LoVo (cell line): ENCODE results near the gene NAA10.

Source experiments
- DNase-seq: peaks from one replicate; pipeline ENCODE4 v3.0.0-alpha.2; 2016; ENCODE audit warnings: low spot score

NAA10 gene

DNA sequence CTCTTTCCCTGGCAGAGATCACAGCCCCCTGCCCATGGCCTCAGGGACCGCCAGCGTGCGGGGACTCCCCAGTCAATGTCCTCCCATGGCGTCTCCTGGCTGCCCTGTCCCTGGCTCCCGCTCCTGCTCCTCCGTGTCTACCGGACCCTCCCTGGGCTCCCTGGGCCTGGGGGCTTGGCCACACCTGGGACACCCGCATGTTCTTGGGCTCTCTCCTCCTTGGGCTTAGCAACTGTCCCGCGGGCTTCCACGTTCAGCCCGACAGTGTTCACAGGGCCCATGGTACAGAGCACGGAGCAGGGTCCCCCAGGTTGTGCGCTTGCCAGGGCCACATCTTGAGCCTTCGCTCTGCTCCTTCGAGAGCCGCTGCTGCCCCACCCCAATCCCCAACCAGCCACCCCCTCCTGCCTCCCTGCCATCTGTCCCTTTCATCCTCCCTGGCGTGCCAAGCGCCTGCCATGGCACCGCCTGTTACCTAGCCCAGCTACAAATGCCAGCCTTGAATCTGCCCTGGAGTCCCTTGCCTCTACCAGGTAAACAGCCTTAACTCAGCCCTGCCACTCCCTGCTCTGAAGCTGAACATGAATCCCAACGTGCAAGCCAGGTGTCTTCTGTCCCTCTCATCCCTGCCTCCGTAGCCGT, 26.5 kb downstream of the NAA10 start:
- no peak for DNase-seq

DNA sequence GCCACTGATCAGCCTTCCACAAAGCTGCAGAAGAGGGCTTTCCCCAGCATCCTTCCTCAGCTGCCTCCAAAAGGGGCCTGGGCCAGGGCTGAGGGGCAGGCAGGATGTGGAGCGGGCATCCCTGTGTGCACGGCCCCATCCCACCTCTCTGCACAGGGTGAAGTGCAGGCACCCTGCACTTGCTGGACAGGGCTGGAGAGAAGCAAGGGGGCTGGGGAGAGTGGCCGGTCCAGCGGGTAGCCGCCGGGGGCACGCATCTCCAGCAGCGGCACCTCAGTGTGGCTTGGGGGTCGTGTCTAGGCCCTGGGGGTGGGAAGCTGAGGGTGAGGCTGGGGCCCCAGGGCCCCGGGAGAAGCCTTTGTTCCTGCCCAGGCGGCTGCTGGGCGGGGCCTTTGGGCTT, 27.4 kb downstream of the NAA10 start:
- no peak for DNase-seq

DNA sequence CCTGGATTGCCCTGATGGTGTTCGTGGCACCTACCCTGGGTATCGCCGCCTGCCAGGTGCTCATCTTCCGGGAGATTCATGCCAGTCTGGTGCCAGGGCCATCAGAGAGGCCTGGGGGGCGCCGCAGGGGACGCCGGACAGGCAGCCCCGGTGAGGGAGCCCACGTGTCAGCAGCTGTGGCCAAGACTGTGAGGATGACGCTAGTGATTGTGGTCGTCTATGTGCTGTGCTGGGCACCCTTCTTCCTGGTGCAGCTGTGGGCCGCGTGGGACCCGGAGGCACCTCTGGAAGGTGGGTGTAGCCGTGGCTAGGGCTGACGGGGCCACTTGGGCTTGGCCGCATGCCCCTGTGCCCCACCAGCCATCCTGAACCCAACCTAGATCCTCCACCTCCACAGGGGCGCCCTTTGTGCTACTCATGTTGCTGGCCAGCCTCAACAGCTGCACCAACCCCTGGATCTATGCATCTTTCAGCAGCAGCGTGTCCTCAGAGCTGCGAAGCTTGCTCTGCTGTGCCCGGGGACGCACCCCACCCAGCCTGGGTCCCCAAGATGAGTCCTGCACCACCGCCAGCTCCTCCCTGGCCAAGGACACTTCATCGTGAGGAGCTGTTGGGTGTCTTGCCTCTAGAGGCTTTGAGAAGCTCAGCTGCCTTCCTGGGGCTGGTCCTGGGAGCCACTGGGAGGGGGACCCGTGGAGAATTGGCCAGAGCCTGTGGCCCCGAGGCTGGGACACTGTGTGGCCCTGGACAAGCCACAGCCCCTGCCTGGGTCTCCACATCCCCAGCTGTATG, 28.5 kb downstream of the NAA10 start:
- DNase-seq, result no peak

DNA sequence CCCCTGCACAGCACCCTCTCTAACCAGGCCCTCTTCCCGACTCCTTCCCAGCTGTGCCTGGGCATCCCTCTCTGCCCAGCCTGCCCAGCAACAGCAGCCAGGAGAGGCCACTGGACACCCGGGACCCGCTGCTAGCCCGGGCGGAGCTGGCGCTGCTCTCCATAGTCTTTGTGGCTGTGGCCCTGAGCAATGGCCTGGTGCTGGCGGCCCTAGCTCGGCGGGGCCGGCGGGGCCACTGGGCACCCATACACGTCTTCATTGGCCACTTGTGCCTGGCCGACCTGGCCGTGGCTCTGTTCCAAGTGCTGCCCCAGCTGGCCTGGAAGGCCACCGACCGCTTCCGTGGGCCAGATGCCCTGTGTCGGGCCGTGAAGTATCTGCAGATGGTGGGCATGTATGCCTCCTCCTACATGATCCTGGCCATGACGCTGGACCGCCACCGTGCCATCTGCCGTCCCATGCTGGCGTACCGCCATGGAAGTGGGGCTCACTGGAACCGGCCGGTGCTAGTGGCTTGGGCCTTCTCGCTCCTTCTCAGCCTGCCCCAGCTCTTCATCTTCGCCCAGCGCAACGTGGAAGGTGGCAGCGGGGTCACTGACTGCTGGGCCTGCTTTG, 29.2 kb downstream of the NAA10 start:
- DNase-seq, result no peak

DNA sequence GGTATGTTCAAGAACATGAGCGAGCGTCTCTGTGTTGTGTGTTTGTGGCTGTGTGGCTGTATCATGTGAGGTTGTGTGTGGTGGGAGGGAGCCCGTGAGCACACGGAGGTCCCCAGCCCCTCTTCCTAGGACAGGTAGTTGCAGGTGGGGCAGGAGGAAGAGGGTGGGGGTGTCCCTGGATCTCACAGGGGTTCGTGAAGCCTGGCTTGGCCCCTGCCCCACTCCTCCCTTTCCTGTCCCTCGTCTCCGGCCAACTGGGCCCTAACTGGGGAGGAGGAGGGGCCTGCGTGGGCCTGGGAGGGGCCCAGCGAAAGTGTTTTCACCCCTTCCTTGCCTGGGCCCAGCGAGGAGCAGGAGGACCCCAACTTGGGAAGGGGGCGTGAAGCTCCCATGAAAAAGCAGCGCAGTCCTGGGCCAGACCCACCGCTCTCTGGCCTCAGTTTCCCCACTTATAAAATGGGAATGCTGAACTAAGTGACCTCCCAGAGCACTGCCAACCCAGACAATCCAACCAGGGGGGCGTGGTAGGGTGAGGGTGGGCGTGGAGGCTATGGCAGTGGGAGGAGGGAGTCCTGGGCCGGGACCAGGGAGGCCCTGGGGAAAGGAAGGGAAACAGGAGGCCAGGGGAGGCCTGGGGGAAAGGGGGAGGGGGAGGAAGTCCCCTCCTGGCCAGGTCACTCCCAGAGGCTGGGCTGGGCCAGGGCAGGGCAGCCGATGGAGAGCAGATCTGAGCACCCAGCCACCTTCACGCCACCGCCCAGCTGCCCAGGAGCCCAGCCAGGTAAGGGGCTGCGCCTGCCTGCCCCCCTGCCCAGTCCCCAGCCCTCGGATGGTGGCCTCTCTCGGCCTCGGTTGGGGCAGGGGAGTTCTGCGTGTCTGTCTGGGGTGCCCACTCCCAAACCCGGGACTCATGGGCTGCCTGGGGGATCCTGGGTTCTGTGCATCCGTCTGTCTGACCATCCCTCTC, 30.6 kb downstream of the NAA10 start, which contains the start of gene AVPR2:
AVPR2 (plus strand) TSS at position 683 of the 967 bp plus-strand sequence. CDS start 473 bp downstream, outside the sequence.
- DNase-seq, result no peak

DNA sequence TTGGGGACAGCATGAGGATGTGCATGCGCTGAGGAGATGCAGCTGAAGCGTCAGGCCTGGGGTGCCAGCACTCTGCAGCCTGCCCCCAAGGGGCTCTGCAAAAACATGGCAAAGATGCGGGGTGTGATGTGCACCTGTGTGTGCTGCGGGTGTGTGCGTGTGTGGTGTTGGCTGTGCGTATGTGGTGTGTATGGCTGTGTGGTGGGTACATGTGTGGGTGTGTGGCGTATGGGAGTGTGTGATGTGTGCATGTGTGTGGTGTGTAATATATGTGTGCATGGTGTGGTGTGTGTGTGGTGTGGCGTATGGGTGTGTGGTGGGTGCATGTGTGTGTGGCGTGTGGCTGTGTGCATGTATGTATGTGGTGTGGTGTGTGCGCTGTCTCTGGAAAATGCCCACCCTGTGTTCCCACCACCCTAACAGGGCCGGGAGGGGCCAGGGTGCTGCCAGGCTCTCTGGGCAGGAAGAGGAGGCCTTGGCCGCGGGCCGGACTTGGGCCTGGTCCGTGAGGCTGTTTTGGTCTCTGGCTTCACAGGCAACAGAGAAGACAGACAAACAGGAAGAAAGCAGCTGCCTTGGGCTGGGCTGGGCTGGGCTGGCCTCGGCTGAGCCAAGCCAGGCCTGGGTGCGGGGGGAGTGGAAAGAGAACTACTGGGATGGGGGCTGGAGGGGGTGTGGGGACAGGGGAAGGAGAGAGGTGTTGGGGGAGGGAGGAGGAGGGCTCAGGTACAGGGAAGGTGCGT, 31.4 kb downstream of the NAA10 start:
- DNase-seq, result no peak

DNA sequence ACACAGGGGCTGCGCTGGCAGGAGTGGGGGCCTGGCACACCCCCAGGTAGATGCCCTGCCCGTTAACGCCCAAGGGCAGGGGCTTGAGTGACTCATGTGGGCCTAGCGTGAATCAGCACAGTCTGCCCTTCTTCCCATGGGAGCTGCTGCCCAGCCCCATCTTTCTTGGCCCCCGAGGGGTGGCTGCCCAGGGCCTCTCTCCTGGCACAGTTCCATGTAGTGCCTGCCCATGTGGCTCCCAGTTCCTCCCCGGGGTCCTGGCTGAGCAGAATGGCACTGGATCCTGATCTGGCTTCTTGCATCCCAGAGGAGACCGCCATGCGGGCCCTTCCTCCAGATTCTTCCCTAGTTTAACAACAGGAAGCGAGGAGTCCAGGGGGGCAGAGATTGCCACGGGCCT, 32.5 kb downstream of the NAA10 start:
- DNase-seq, result no peak

DNA sequence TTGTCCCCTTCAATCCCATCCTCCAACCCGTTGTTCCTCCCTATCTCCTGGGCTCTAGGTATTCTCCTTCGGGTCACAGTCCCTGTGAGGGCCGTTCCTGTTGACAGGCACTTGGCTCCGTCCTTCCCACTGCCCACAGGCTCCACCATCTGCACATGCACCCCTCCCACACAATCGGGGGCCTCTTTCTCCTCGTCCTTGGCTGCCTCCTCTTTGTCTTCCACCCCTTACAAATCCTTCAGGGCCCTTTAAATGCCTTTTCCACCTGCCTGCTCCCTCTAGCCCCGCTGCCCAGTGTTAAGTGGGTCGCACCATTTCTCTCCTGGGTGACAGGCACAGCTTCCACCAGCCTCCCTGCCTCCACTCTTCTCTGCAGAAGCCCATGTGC, 33.1 kb downstream of the NAA10 start:
- no peak for DNase-seq

DNA sequence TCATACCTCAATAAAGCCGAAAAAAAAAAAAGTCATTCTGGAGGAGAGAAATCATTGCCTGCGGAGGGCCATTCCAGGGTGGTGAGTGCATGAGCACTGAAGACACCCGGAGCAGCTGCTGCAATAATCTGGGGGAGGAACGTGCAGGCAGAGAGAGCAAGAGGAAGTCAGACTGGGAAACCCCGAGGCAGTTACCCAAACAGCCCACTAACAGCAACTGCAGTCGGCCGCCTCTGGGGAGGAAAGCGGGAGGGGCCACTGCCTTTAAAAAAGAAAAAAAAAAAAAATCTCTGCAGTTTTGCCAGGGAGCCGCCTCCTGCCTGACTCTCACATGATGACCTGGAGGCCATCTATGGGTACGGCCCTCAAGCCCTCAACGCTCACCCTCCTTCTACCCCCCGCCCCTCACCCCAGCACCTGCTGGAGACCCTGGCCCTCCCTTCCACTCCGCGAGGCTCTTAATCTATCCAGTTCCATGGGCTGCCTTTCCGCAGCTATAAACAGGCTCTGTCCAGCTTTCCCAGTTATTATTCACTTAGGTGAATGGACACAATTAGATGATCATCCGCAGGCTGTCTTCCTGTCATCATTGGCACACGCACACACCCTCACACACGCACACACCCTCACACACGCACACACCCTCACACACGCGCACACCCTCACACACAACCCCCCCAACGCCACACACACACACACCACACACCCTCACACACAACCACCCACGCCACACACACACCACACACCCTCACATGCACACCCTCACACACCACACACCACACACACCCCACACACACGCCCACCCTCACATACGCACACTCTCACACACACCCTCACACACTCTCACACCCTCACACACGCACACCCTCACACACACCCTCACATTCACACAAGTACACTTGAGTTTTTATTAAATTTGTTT, 33.7 kb downstream of the NAA10 start:
- no peak for DNase-seq

DNA sequence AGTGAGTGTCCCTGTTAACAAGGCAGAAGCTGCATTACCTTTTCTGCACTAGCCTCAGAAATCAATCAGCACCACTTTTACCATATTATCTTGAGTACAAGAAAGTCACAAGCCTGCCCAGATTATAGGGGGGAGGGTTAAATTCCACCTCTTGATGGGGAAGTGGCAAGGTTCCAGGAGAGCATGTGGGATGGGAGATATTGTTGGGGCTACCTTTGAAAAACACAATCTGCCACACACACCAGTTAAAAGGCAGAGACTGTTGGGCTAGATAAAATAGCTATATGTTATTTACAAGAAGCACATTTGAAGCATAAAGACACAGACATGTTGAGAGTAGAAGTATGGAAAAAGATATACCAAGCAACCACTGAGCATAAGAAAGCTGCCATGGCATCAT, 36.9 kb downstream of the NAA10 start:
- DNase-seq, result no peak

DNA sequence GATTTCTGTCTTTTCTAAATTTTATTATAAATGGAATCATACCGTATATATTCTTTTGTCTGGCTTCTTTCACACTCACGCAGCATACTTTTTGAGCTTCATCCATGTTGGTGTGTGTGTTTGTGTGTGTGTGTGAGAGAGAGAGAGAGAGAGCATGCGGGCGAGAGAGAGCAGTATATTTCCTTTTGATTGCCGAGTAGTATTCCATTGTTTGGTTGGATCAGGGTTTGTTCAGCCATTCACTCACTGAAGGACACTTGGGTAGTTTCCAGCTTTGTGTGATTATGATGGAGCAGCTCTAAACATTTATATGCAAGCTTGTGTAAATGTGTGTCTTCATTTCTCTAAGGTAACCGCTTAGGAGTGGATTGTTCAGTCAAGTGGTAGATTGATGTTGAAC, 45.7 kb downstream of the NAA10 start:
- no peak for DNase-seq

DNA sequence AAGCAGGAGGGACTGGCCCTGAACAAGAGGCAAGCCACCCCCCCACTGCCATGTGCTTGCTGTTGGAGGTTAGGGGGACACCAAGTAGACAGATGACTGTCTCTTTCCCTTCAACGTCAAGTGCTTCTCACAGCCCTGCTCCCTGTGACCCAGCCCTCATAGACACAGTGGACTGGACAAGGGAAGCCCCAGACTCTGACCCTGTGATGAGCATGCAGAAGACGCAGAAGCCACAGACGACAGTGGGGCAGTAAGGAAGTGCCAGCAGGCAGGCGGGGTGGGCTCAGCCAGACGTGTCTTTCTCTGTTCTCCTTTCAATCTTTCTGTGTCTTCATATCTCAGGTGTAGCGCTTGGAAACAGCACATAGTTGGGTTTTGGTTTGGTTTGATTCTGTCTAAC, 46.5 kb downstream of the NAA10 start:
- DNase-seq, result no peak

DNA sequence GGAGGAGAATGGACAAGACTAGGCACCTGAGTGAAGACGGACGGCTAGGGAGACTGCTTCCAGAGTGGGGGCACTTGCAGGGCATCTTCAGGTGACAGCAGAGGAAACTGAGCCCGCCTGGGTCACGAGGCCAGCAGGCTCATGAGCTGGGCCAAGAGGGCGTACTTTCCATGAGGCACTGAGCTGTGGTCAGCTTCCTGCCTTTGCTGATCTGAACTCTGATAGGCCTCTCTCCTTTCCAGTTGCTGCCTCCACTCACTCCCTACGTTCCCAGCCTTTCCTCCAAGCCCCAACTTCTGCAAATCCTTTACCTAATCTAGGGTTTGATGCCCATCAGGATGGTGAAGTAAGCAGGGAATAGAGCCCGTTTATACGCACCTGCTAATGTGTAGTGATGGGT, 47.5 kb downstream of the NAA10 start:
- no peak for DNase-seq

DNA sequence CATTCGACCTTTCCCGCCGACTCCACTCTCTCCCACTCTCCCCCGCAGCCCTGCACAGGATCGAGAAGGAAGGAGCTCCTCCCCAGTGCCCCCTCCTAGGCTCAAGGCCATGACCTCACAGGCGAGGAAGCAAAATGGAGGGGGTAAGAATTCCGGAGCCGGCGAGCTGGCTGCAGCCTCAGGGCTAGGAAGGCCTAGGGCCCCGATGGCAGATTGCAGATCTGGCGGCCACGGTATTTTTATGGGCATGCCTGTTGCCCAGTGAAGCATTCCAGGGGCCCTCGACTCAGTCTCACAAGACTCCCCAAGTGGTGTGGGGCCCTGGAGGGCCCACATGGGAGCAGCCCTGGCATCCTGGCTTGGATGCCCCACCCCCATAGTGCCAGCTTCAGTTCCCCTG, 47.9 kb downstream of the NAA10 start:
- DNase-seq, result no peak

DNA sequence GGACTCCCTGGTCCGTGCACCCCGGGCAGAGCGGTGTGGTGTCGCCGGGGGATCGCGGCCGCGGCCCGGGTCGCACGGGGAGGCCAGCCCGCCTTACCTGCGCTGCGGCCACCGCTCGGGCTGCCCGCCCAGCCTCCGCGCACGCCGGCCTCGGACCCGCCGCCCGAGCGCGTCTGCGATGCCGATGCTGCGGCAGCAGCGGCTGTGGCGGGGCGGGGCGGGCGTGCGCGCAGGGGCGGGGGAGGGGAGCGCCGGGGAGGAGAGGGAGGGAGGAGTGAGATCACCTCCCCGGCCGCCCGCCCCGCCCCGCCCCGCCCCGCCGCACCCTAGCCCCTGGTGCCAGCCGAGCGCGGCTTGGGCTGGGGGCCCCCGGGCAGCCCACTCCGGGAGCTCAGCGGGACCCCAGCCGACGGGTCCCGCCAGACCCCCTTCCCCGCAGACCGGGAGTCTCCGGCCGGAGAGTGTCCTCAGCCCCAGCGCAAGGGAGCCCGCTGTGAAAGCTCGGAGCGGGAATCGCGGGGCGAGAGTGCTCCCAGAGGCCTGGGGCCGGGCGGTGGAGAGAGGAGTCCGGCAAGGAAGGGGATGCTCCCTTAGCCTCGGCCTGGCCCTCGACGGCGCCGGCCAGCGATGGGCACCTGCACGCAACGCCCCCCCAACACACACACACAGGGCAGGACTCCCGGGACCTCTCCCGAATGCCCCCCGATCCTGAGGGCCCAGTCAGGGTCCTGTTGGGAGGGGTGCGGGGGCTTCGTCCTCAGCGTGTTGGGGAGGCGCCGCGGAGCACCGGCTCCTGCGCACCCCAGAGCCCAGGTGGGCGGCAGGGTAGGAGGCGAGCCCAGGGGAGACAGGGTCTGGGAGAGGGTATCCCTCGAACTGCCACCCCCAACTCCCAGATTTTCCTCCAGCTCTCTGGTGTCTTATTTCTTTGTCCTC, 48.6 kb downstream of the NAA10 start, which contains the start of gene L1CAM:
L1CAM (minus strand) TSS at position 206 of the 936 bp plus-strand sequence. CDS start 10,337 bp downstream, outside the sequence.
- DNase-seq, result no peak

DNA sequence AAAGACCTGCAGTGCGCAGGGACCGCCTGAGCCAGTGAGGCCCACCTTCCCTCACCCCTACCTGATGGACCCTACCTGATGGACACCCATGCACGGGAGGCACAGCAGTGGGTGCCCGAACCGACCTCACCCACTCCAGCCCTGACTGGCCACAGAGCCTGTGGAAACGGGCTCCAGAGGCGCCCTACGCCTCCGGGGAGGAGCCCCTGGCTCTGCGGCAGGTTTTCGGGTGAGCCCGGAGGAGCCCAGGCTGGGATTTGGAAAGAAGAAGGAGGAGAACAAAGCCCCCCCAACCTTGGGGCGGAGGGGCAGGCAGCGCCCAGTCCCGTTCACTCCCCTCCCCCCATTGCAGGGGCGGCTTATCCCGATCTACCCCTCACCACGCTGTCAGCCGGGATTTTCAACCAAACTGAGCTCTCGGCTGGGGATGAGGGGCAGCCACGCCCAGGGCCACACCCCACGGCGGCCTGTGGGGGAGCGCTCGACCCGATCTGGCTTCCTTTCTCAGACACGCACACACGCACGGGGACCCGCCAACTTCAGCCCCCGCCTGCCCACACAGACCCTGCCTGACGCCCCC, 49.5 kb downstream of the NAA10 start:
- no peak for DNase-seq

DNA sequence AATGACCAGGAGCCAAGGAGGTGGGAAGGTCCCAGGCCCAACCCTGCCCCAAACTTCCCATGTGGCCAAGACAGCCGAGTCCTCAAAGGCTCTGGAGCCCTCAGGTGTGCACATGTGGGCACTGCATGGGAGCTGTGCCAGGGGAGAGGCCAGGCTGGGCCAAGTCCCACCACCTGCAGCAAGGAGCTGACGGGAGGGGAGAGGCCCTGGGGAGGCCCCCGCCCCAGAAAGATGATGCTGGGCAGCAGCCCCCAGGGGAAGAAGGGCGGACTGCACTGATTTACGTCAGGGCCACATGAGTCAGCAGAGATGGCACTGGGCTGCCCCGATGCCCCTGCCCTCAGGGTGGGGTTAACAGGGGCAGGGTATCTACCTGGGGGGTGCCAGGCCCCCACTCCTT, 50.2 kb downstream of the NAA10 start:
- DNase-seq, result no peak

DNA sequence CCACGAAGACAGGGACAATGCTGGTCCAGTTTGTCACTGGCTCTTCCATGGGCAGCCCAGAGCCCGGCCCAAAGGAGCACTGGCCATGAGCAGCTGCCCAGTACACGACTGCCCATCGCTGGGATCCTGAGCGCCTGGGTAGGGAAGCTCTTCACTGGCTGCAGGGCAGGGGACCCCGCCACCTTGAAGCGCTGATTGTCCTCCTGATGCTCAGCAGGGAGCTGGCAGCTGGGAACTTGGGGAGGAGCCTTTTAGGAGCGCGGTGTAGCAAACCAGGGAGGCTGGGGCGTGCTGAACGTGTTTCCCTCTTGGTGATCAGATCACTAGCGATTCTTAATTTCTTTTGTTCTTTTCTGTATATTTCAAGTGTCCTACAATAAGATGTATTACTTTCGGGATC, 50.7 kb downstream of the NAA10 start:
- no peak for DNase-seq
